Ishikawa (cell line): Measurements from ENCODE around the gene CD300LF.

ENCODE experiments used
- CEBPB ChIP-seq: IDR thresholded peaks from 2 replicates; pipeline ENCODE4 v1.6.1; 2012
- CREB1 ChIP-seq: IDR thresholded peaks from 2 replicates; pipeline ENCODE4 v1.6.1; 2012; ENCODE audit warnings: low read depth
- EGR1 ChIP-seq: IDR thresholded peaks from 2 replicates; pipeline ENCODE4 v1.6.1; 2012
- EP300 ChIP-seq: IDR thresholded peaks from 2 replicates; pipeline ENCODE4 v1.6.1; 2012; ENCODE audit warnings: borderline replicate concordance
- FOXM1 ChIP-seq: IDR thresholded peaks from 2 replicates; pipeline ENCODE4 v1.6.1; 2012; ENCODE audit warnings: low read depth, borderline replicate concordance
- MAX ChIP-seq: IDR thresholded peaks from 2 replicates; pipeline ENCODE4 v1.6.1; 2012
- NFIC ChIP-seq: IDR thresholded peaks from 2 replicates; pipeline ENCODE4 v1.6.1; 2012
- RAD21 ChIP-seq: IDR thresholded peaks from 2 replicates; pipeline ENCODE4 v1.6.1; 2012; ENCODE audit warnings: low read depth
- TAF1 ChIP-seq: IDR thresholded peaks from 2 replicates; pipeline ENCODE4 v1.6.1; 2012; ENCODE audit warnings: low read depth, mild to moderate bottlenecking
- TCF12 ChIP-seq: IDR thresholded peaks from 2 replicates; pipeline ENCODE4 v1.6.1; 2012; ENCODE audit warnings: low read depth
- TEAD4 ChIP-seq: IDR thresholded peaks from 2 replicates; pipeline ENCODE4 v1.6.1; 2012
- USF1 ChIP-seq: IDR thresholded peaks from 2 replicates; pipeline ENCODE4 v1.6.1; 2012
- YY1 ChIP-seq: IDR thresholded peaks from 2 replicates; pipeline ENCODE4 v1.6.1; 2012; ENCODE audit warnings: low read depth
- ZBTB7A ChIP-seq: IDR thresholded peaks from 2 replicates; pipeline ENCODE4 v1.6.1; 2012; ENCODE audit warnings: low read depth
- TF ChIP-seq, protein P1 (sequence below): IDR thresholded peaks from 2 replicates; pipeline ENCODE4 v1.6.1; 2012; ENCODE audit warnings: low read depth, mild to moderate bottlenecking

CD300LF gene

DNA sequence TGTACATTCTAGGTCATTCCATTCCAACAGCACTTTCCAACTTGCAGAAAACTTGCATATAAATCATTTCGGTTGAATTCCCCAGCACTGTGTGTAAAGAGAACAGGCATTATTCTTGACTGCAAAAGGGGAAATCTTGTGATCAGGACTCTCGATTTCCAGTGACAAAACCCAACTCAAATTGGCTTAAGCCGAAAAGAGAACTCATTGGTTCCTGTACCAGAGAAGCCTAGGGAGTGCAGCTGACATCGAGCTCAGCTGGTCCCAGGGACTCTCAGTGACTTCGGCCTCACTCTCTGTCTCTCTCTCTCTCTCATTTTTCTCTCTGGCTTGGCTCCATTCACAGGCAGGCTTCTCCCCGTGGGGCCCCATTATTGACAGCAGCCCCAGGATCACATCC is 30.7 kb downstream of the CD300LF start:
- TF ChIP-seq EGR1 (no peak), TAF1 (no peak), YY1 (no peak), USF1 (no peak)

GRCh38 chr17:74680941-74681340 is 31.8 kb downstream of the CD300LF start:
- TF ChIP-seq CREB1 (no peak), CEBPB (no peak), ZBTB7A (no peak), EP300 (no peak), MAX (no peak), EGR1 (no peak), FOXM1 (no peak), RAD21 (no peak), TEAD4 (no peak), YY1 (no peak), NFIC (no peak), USF1 (no peak), TCF12 (no peak), TAF1 (no peak)
- TF ChIP-seq, protein P1, sequence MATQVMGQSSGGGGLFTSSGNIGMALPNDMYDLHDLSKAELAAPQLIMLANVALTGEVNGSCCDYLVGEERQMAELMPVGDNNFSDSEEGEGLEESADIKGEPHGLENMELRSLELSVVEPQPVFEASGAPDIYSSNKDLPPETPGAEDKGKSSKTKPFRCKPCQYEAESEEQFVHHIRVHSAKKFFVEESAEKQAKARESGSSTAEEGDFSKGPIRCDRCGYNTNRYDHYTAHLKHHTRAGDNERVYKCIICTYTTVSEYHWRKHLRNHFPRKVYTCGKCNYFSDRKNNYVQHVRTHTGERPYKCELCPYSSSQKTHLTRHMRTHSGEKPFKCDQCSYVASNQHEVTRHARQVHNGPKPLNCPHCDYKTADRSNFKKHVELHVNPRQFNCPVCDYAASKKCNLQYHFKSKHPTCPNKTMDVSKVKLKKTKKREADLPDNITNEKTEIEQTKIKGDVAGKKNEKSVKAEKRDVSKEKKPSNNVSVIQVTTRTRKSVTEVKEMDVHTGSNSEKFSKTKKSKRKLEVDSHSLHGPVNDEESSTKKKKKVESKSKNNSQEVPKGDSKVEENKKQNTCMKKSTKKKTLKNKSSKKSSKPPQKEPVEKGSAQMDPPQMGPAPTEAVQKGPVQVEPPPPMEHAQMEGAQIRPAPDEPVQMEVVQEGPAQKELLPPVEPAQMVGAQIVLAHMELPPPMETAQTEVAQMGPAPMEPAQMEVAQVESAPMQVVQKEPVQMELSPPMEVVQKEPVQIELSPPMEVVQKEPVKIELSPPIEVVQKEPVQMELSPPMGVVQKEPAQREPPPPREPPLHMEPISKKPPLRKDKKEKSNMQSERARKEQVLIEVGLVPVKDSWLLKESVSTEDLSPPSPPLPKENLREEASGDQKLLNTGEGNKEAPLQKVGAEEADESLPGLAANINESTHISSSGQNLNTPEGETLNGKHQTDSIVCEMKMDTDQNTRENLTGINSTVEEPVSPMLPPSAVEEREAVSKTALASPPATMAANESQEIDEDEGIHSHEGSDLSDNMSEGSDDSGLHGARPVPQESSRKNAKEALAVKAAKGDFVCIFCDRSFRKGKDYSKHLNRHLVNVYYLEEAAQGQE = no peak

- TF ChIP-seq TCF12 (no peak), NFIC (no peak), USF1 (no peak), MAX (no peak)
Measured at GRCh38 chr17:74680213-74680612, 32.5 kb downstream of the CD300LF start.

DNA sequence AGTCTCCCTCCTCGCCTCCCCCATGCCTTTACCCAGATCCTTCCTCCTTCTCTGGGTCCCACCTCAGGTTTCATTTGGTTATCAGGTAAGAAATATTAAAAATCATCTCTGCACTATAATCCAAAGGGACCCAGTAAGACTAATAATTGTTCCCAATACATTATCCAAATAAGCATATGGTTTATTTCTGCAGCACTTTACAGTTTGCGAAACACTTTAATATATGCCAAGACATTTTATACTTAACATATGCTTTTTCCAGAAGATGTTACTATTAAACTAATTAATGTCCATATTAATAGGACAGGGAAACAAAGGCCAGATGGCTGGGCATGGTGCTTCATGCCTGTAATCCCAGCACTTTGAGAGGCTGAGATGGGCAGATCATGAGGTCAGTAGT is 33.3 kb downstream of the CD300LF start:
- TF ChIP-seq ZBTB7A = no peak
- TF ChIP-seq MAX = no peak
- TF ChIP-seq CEBPB = no peak
- TF ChIP-seq TCF12 = no peak

DNA sequence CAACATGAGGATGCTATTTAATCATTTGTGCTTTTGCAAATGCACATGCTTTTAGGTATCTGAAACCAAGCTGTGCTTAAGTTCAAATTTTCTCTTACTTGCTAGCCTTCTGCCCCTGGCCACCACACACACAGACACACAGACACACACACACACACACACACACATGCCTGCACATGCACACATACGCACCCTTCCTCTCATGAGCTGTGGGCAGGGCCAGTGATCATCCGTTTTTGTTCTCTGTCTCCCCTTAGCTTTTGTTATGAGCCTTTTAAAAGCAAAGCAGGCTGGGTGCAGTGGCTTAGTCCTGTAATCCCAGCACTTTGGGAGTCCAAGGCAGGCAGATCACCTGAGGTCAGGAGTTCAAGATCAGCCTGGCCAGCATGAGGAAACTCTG is 34.2 kb downstream of the CD300LF start:
- TF ChIP-seq USF1 (no peak), TCF12 (no peak), TAF1 (no peak), RAD21 (no peak), EP300 (no peak), NFIC (no peak), EGR1 (no peak), YY1 (no peak), CEBPB (no peak), FOXM1 (no peak), ZBTB7A (no peak), TEAD4 (no peak), MAX (no peak), CREB1 (no peak)
- TF ChIP-seq, protein P1 = no peak
